ENCODE measurements around the gene PGM2L1.

DNA sequence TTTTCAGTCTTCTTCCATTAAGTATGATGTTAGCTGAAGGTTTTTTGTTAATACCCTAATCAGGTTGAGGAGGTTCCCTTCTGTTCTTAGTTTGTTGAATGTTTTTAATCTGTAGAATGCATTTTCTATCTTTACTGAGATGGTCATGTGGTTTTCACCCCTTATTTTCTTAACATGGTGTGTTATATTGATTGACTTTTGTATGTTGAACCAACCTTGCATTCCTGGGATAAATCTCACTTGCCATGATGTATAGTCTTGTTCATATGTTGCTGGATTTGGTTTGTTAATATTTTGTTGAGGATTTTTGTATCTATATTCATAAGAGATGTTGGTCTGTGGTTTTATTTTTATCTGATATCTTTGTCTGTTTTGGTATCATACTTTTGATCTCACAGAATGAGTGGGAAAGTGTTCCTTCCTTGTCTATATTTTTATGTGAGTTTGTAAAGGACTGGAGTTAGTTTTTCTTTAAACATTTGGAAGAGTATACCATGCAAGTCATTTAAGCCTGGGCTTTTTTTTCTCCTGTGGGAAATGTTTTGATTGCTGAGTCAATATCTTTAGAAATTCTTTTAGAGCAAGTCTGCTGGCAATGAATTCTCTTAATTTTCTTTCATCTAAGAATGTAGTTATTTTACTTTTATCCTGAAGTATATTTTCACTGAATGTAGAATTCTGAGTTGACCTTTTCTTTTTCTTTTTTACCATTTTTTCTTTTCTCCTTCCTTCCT is 81.3 kb downstream of the PGM2L1 start:
- TF ChIP-seq, protein P1, sequence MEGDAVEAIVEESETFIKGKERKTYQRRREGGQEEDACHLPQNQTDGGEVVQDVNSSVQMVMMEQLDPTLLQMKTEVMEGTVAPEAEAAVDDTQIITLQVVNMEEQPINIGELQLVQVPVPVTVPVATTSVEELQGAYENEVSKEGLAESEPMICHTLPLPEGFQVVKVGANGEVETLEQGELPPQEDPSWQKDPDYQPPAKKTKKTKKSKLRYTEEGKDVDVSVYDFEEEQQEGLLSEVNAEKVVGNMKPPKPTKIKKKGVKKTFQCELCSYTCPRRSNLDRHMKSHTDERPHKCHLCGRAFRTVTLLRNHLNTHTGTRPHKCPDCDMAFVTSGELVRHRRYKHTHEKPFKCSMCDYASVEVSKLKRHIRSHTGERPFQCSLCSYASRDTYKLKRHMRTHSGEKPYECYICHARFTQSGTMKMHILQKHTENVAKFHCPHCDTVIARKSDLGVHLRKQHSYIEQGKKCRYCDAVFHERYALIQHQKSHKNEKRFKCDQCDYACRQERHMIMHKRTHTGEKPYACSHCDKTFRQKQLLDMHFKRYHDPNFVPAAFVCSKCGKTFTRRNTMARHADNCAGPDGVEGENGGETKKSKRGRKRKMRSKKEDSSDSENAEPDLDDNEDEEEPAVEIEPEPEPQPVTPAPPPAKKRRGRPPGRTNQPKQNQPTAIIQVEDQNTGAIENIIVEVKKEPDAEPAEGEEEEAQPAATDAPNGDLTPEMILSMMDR (IDR thresholded peaks at IDR 0.05), result no peak
- TF ChIP-seq POLR2A (IDR thresholded peaks at IDR 0.05), result no peak
